Breast epithelium (tissue), 4 donors: ENCODE results near the gene PRTN3. TPM values are rescaled to one million over a fixed set of nuclear protein-coding genes. Genes with fewer than 3 reads are reported as not detected.

Experiments
- DNase-seq, 2 donors: peaks; one replicate each; pipeline ENCODE4 v3.0.0-alpha.2; 2019; ENCODE audit warnings: low spot score in 2 of 2
- H3K27ac ChIP-seq, 2 donors: fragments of 200-600 bp; sonication (generic) in 1 of 2; one replicate each; pipeline ENCODE4 v1.5.1; 2016 to 2019; ENCODE audit warnings: mild to moderate bottlenecking in 1 of 2
- H3K27me3 ChIP-seq, 2 donors: fragments of 200-600 bp; sonication (generic) in 1 of 2; one replicate each; pipeline versions ENCODE4 v1.5.1 to v1.6.0; 2017 to 2019; ENCODE audit warnings: control low read depth in 1 of 2, mild to moderate bottlenecking in 1 of 2
- H3K36me3 ChIP-seq: fragments of 200-600 bp; one replicate; pipeline ENCODE4 v1.5.1; 2019
- H3K4me1 ChIP-seq, 2 donors: fragments of 200-600 bp; sonication (generic); one replicate each; pipeline ENCODE4 v1.5.1; 2016 to 2019; ENCODE audit warnings: control low read depth in 1 of 2
- H3K4me3 ChIP-seq, 3 donors: fragments of 200-600 bp; sonication (generic); 1 replicate in 2 of 3; 2 replicates in 1 of 3; pipeline ENCODE4 v1.5.1; 2016 to 2019; ENCODE audit warnings: mild to moderate bottlenecking in 3 of 3, moderate library complexity in 2 of 3
- H3K9me3 ChIP-seq, 2 donors: fragments of 200-600 bp; sonication (generic) in 1 of 2; one replicate each; pipeline ENCODE4 v1.5.1; 2016 to 2019; ENCODE audit warnings: control low read depth in 1 of 2
- POLR2A ChIP-seq: fragments of 450-650 bp; IDR thresholded peaks from one replicate; pipeline ENCODE4 v1.6.1; 2016; ENCODE audit warnings: antibody characterized with exemption, mild to moderate bottlenecking, moderate library complexity
- POLR2AphosphoS5 ChIP-seq, 3 donors: sonication (generic); formaldehyde crosslinking; IDR thresholded peaks; one replicate each; pipeline ENCODE4 v1.6.1; 2017; ENCODE audit warnings: antibody characterized with exemption in 3 of 3
- intact Hi-C: fragments of 100-400 bp; cut with DNase I; formaldehyde crosslinking; loops from one replicate; pipeline ENCODE4 v1.15.1; 2023; ENCODE audit warnings: low total_unique reads
- total RNA-seq, 3 donors: library from RNA; depleted of rRNA; stranded (reverse); fragments of >200 nt; gene quantifications; one replicate each; pipeline ENCODE4 v1.1.0, GENCODE V29; 2016
- TF ChIP-seq, protein P1 (sequence below), 3 donors: fragments of 450-650 bp; IDR thresholded peaks; one replicate each; pipeline ENCODE4 v1.5.1; 2016 to 2017; ENCODE audit warnings: antibody characterized with exemption in 3 of 3, mild to moderate bottlenecking in 3 of 3, moderate library complexity in 3 of 3

Gene PRTN3
- total RNA-seq, 3 donors from 2014 or later: 0.44 to 1.1 TPM; not detected in 1

DNA sequence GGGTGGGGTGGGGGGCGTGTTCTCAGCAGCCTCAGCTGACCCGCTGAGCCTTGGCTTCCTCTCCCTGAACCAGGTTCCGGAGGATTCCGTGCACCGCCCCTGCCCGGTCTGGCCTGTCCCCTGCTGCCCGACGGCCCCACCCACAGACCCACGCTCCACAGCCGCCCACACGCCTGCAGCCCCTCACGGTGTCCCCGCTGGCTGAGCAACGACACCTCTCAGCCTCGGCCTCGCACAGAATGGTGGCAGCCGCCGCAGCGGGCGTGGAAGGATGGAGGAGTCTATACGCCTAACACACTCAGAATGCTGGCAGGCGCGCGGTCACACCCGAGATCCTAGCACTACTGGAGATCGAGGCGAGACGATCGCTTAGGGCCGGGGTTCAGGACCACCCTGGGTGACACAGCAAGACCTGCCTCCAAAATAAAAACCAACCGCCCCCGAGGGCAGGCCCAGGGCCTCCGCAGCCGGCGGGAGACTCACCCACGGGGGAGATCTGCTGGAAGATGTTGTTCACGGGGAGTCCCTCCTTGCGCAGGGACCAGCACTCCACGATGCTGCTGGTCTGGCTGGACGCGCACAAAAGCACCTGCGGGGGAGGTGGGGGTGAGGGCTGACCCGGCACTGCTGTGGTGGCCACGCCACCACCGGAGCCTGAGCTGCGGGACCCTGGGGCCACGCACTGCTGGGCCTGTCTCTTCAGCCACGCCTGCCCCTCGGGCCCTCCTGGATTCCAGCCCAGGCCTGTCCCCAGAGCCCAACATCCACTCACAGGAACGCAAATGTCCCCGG is 43.8 kb downstream of the PRTN3 start:
- no peaks in the 10 kb centered on the region for H3K27me3 ChIP-seq
- DNase-seq: no peak
- H3K9me3 ChIP-seq: no peaks in the 10 kb centered on the region
- H3K4me3 ChIP-seq: no peak overlapping the region
- H3K27ac ChIP-seq: no peak overlapping the region
- TF ChIP-seq, protein P1, sequence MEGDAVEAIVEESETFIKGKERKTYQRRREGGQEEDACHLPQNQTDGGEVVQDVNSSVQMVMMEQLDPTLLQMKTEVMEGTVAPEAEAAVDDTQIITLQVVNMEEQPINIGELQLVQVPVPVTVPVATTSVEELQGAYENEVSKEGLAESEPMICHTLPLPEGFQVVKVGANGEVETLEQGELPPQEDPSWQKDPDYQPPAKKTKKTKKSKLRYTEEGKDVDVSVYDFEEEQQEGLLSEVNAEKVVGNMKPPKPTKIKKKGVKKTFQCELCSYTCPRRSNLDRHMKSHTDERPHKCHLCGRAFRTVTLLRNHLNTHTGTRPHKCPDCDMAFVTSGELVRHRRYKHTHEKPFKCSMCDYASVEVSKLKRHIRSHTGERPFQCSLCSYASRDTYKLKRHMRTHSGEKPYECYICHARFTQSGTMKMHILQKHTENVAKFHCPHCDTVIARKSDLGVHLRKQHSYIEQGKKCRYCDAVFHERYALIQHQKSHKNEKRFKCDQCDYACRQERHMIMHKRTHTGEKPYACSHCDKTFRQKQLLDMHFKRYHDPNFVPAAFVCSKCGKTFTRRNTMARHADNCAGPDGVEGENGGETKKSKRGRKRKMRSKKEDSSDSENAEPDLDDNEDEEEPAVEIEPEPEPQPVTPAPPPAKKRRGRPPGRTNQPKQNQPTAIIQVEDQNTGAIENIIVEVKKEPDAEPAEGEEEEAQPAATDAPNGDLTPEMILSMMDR (IDR thresholded peaks at IDR 0.05): no peak
- TF ChIP-seq POLR2AphosphoS5 (IDR thresholded peaks at IDR 0.05) (no peak), POLR2A (no peak)
- intact Hi-C loops: no loop called here
- no peaks in the 10 kb centered on the region for H3K4me1 ChIP-seq
- H3K36me3 ChIP-seq: no peaks in the 10 kb centered on the region

DNA sequence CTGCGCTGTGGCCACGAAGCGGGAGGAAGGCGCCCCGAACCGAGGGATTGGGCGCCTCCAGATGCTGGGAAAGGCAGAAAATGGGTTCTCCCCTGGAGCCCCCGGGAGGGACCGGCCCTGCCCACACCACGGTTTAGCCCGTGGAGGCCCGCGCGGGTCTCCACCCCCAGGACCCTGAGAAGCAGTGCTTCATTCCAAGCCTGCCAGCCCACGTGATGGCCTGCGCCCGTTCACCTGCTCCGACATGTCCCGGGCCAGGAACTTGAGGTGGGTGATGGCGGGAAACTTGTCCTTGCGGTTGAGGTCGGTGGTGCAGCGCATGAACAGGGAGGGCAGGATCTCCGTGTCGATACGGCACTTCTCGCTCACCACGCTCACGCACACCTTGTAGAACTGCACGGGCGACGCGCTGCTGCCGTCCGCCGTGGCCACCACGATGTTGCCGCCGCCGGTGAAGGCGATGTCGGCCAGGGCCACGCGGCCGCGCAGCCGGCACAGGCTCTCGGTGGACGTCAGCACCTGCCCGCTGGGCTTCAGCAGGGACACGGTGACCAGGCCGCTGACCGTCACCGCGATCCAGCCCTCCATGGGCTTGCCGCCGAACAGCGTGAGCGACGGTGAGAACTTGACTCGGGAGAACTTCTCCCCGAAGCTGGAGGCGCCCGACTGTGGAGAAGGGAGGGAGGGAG is 44.9 kb downstream of the PRTN3 start:
- H3K4me1 ChIP-seq: no peaks in the 10 kb centered on the region
- DNase-seq: no peak
- no peak overlapping the region for H3K27ac ChIP-seq
- no peak overlapping the region for H3K4me3 ChIP-seq
- H3K36me3 ChIP-seq: no peaks in the 10 kb centered on the region
- no peak for TF ChIP-seq POLR2AphosphoS5 (IDR thresholded peaks at IDR 0.05)
- TF ChIP-seq POLR2A: no peak
- TF ChIP-seq, protein P1 (IDR thresholded peaks at IDR 0.05): no peak
- no peaks in the 10 kb centered on the region for H3K9me3 ChIP-seq
- intact Hi-C loops: no loop called here
- H3K27me3 ChIP-seq: no peaks in the 10 kb centered on the region

DNA sequence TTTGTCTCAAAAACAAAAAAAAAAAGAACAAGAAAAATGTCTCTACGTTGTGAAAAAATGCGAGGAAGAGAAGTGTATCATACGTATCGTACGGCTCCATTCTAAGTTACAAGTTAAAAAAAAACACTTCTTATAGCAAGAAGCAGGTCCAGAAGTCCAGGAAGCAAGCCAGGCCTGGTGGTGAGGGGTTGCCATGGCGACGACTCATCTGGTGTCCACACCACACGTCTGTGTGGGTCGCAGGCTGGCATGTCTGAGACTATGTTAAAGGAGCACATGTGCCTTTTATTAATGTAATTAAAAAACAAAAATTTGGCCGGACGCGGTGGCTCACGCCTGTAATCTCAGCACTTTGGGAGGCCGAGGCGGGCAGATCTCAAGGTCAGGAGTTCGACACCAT is 46.3 kb downstream of the PRTN3 start:
- H3K36me3 ChIP-seq: no peaks in the 10 kb centered on the region
- DNase-seq: no peak
- H3K9me3 ChIP-seq: no peaks in the 10 kb centered on the region
- no peaks in the 10 kb centered on the region for H3K27me3 ChIP-seq
- intact Hi-C loops: no loop called here
- H3K27ac ChIP-seq: no peak overlapping the region
- no peaks in the 10 kb centered on the region for H3K4me1 ChIP-seq
- H3K4me3 ChIP-seq: no peak overlapping the region
- TF ChIP-seq POLR2AphosphoS5 (IDR thresholded peaks at IDR 0.05): no peak
- no peak for TF ChIP-seq POLR2A
- TF ChIP-seq, protein P1 (IDR thresholded peaks at IDR 0.05): no peak

DNA sequence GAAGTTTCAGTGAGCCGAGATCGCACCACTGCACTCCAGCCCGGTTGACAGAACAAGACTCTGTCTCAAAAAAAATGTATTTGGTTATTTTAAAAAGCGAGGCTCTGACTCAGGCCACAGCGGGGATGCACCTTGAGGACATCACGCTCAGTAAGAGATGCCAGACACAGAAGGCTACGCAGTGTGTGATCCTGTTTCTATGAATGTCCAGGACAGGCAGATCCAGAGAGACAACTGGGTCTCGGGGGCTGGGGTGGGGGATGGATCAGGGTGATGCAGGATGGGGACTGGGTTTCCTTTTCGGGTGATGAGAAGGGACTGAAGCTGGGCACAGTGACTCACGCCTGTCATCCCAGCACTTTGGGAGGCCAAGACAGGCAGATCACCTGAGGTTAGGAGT is 46.8 kb downstream of the PRTN3 start:
- TF ChIP-seq POLR2AphosphoS5 (IDR thresholded peaks at IDR 0.05) (no peak), POLR2A (no peak)
- TF ChIP-seq, protein P1 (IDR thresholded peaks at IDR 0.05): no peak
- Histone ChIP-seq H3K27me3 (no peaks in the 10 kb centered on the region), H3K4me1 (no peaks in the 10 kb centered on the region), H3K4me3 (no peak overlapping the region), H3K9me3 (no peaks in the 10 kb centered on the region), H3K36me3 (no peaks in the 10 kb centered on the region), H3K27ac (no peak overlapping the region)
- DNase-seq: no peak
- intact Hi-C loops: no loop called here
